ENCODE results near the gene FRMD3. TPM values are rescaled to one million over a fixed set of nuclear protein-coding genes. Genes with fewer than 3 reads are reported as not detected.

Gene FRMD3
- total and polyA plus RNA-seq, 7 donors, result 5.9 to 27.4 (median 8.3) TPM

GRCh38 chr9:83509402-83509801 is 28.8 kb downstream of the FRMD3 start:
- Histone ChIP-seq H3K27me3 (no peaks in the 10 kb centered on the region), H3K4me3 (no peak overlapping the region), H3K36me3 (no peaks in the 10 kb centered on the region), H3K9me3 (no peaks in the 10 kb centered on the region), H3K4me1 (peaks cover 0 to 11% (median 4%) of the 10 kb centered on the region in 4 donors), H3K27ac (no peak overlapping the region)
- WGBS, 2 donors, result 75 to 80% methylated on average over 8 of the region's 8 CpGs
- intact Hi-C loops (cut with DNase I), result no loop called here
- no peak for DNase-seq
- no peak for TF ChIP-seq POLR2AphosphoS5 (IDR thresholded peaks at IDR 0.05)
- TF ChIP-seq CTCF (IDR thresholded peaks at IDR 0.05), result no peak
- no peak for TF ChIP-seq POLR2A (IDR thresholded peaks at IDR 0.05)
- no peak for TF ChIP-seq EP300 (IDR thresholded peaks at IDR 0.05)

GRCh38 chr9:83508067-83508466 is 30.1 kb downstream of the FRMD3 start:
- TF ChIP-seq CTCF (IDR thresholded peaks at IDR 0.05) (no peak), POLR2A (IDR thresholded peaks at IDR 0.05) (no peak), EP300 (IDR thresholded peaks at IDR 0.05) (no peak), POLR2AphosphoS5 (IDR thresholded peaks at IDR 0.05) (no peak)
- WGBS, 2 donors, result 85 to 90% methylated on average over 4 of the region's 4 CpGs

GRCh38 chr9:83505282-83505681 is 32.9 kb downstream of the FRMD3 start:
- no peaks in the 10 kb centered on the region for H3K36me3 ChIP-seq
- no peak overlapping the region for H3K27ac ChIP-seq
- intact Hi-C loops (cut with DNase I), result no loop called here
- H3K4me1 ChIP-seq, result peaks cover 0 to 11% (median 4%) of the 10 kb centered on the region in 4 donors
- H3K27me3 ChIP-seq, result no peaks in the 10 kb centered on the region
- WGBS, 2 donors, result 62 to 76% methylated on average over 4 of the region's 4 CpGs
- TF ChIP-seq POLR2A (IDR thresholded peaks at IDR 0.05), result no peak
- no peak for TF ChIP-seq EP300 (IDR thresholded peaks at IDR 0.05)
- TF ChIP-seq CTCF (IDR thresholded peaks at IDR 0.05), result no peak
- TF ChIP-seq POLR2AphosphoS5 (IDR thresholded peaks at IDR 0.05), result no peak
- H3K4me3 ChIP-seq, result no peak overlapping the region
- DNase-seq, result no peak
- H3K9me3 ChIP-seq, result no peaks in the 10 kb centered on the region

More at GRCh38 chr9:83508067-83508466, 30.1 kb downstream of the FRMD3 start:
- H3K9me3 ChIP-seq, result no peaks in the 10 kb centered on the region
- H3K4me3 ChIP-seq, result no peak overlapping the region
- no peak for DNase-seq
- no peaks in the 10 kb centered on the region for H3K36me3 ChIP-seq
- peaks cover 0 to 11% (median 4%) of the 10 kb centered on the region in 4 donors for H3K4me1 ChIP-seq
- H3K27ac ChIP-seq, result no peak overlapping the region
- intact Hi-C loops (cut with DNase I), result no loop called here
- H3K27me3 ChIP-seq, result no peaks in the 10 kb centered on the region

- intact Hi-C loops (cut with DNase I), result no loop called here
- 87 to 88% methylated on average over 6 of the region's 6 CpGs for WGBS, 2 donors
Measured at GRCh38 chr9:83503866-83504265, 34.3 kb downstream of the FRMD3 start.

More at GRCh38 chr9:83503866-83504265, 34.3 kb downstream of the FRMD3 start:
- peaks cover 0 to 2% (median 0%) of the 10 kb centered on the region in 4 donors for H3K4me1 ChIP-seq
- H3K27ac ChIP-seq, result no peak overlapping the region
- no peak for DNase-seq
- H3K27me3 ChIP-seq, result no peaks in the 10 kb centered on the region
- H3K4me3 ChIP-seq, result no peak overlapping the region
- no peaks in the 10 kb centered on the region for H3K36me3 ChIP-seq
- TF ChIP-seq CTCF (IDR thresholded peaks at IDR 0.05) (no peak), POLR2AphosphoS5 (IDR thresholded peaks at IDR 0.05) (no peak), EP300 (IDR thresholded peaks at IDR 0.05) (no peak), POLR2A (IDR thresholded peaks at IDR 0.05) (no peak)
- no peaks in the 10 kb centered on the region for H3K9me3 ChIP-seq
